Fibroblast of the conjunctiva (primary cell): ENCODE results near the gene OCRL.

ENCODE experiments used
- DNase-seq: peaks from one replicate; pipeline ENCODE4 v3.0.0-alpha.2; 2010; ENCODE audit warnings: low read depth

Gene OCRL

GRCh38 chrX:129540068-129540653, at the start of gene OCRL:
Gene OCRL, plus strand, starts transcription at chrX:129540259. Its CDS starts 181 bp downstream, at chrX:129540440.
- DNase-seq = peak; percentile 27

DNA sequence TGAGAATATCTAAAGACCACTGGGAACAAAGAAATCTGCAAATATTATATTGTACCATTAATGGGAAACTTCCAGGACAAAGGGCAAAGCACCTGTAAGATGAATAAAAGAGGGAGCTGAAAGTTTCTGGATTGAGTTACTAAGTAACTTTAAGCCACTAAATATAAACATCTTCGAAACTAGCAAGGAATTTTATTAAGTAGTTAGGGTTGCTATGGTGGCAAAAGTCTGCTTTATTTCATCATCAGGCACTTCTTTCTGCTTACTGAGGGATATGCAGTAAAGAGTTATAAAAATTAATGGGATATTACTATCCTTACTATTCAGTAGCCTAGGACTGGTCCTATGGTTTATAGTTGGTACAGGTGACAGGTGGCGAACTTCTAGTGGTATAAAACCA, 49.7 kb upstream of the OCRL start:
- no peak for DNase-seq

DNA sequence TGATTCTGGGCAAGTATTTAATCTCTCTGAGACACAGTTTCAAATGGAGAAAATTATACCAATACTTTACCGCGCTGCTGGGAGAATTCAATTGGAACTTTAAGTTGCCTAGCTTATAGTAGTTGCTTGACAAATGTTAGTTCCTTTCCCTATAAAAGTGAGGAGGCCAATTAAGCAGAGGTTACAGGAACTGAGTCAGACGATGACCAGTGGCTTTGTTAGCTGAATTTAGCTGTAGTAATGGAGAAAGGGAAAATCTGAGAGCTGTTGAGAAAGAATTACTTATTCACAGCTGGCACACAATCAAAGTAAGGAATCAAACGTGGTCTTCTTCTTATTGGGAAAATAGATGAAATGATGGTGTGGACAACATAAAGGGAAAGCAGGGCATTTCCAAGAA, 46.4 kb upstream of the OCRL start:
- no peak for DNase-seq

DNA sequence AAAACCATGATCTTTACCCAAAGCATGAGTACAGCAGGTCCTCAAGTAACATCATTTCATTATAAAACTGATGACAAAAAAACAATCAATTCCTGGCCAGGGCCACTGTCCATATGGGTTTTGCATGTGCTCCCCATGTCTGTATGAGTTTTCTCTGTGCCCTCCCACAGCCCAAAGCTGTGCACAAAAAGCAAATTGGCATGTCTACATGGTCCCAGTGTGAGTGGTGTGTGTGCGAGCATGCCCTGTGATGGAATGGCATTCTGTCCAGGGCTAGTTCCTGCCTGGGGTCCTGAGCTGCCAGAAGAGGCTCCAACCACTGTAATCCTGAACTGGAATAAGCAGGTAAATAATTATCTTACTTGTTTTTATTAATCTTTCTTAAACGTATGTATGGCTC, 45.2 kb upstream of the OCRL start:
- no peak for DNase-seq

GRCh38 chrX:129495900-129496299, 44.2 kb upstream of the OCRL start:
- no peak for DNase-seq

GRCh38 chrX:129496625-129497024, 43.4 kb upstream of the OCRL start:
- no peak for DNase-seq

DNA sequence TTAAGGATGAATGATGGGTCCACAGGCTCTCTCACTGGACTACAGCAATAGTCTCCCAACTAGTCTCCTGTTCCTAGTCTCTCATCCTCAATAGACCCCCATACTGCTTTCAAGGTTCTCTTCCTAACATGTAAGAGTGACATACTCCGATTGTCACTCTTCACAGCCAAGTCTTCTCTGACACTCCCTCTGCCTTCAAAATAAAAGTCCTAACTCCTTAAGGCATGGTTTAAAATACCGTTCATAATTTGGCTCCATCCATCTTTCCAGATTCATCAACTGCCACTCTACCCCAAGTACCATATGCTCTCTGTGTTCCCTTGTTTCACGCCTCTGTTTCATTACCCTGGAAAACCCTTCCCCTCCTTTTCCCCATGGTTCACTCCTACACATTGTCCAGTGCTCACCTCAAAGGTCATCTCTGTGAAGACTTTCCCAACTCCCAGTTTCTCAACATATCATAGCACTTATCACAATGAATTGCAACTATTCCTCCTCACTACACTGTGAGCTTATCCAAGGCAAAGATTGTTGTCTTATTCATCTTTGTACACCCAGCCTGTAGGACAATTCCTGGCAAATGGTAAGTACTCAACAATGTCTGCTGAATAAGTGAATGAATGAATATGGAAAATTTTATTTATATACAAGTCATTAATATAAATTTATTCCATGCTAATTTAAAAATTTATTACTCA, 42.8 kb upstream of the OCRL start:
- no peak for DNase-seq

- DNase-seq = no peak
These were observed 29.7 kb upstream of the OCRL start for GRCh38 chrX:129510331-129510730.

DNA sequence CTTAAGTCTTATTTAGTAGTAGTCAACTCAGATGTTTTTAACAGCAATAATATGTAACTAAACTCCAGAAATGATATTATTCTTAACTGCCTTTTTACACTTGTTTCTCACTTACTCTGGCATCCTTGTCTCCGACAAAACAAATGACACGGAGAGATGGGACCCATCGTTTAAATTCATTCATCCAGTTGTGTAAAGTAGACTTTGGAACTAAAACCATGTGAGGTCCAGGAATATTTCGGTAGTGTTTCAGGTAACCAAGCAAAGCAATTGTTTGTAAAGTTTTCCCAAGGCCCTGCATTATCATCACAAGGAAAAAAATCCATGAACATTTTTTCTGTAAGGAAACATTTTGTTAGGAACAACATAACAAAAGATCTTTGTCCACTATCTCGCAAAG, 28.4 kb upstream of the OCRL start:
- DNase-seq = no peak

DNA sequence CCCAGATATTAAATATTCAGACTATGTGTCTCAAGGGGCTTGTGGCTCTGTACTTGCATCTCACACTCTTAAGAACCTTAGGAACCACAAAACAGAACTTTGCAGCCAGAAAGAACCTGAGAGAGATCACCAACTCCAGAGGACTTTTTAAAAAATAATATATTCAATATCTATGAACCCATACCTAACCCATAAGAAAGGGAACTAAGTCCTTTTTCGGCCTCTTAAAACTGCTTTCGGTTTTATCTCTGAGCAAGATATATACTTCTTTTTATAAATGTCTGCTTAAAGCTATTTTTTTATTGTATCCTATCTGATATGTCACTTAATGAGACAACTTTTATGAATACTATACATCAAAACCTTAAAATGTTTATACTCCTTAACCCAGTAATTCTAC, 27.6 kb upstream of the OCRL start:
- DNase-seq = no peak

DNA sequence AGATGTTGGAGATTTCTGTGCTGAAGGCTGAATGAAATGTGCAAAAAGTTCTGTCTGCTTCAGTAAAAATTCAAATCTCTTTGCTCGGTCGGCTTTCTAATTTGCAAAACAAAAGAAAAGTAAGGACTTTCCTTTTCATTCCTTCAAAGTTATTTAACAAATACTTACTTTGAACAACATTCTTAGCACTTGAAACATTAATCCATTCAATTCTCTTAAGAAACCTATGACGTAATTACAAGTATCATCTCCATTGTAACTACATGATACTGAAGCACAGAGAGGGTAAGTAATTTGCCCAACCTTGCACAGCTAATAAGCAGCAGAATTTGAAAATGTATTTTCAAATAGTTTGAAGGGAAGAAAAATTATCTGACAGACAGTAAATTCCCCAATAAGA, 23.7 kb upstream of the OCRL start:
- no peak for DNase-seq

GRCh38 chrX:129520151-129520550, 19.9 kb upstream of the OCRL start:
- no peak for DNase-seq

DNA sequence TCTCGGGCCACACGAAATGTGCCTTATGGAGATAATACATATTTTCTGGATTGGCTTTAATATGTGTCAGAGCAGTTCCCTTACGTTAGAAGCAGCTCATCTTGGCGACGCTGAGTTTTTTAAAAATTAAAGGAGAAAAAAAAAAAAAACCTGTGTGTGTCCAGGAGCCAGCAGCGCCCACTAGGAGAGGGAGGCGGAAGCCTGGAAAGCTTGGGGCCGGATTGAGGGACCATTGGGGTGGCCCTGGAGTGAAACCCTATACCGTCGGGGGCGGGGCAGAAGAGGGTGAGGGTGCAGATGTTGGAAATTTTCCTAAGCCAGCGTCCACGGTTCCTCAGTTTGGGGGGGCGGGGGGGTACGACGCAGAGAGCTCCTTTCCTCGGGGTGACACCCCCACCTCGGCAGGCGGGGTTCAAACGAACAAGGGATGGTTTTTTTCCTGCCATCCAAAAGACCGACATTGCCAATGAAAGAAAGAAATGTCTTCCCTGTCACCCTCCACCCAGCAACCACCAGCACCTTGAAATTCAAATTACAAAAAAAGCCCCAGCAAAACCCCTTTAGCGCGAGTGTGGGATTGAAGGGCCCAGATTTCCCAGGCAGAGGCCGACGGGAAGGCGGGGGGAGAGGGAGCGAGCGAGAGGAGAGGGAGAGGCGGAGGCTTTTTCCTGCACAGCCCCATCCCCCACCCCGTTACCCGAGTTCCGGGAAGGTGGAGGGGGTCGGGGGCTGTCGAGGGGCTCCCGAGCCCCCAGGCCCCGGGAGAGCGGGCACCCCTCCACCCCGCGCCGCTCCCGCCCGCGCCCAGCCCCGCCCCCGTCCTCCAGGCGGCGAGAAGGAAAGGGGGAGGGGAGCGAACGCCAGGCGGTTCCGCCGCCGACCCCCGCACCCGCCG, 17.6 kb upstream of the OCRL start:
- DNase-seq = peak; percentile 36

DNA sequence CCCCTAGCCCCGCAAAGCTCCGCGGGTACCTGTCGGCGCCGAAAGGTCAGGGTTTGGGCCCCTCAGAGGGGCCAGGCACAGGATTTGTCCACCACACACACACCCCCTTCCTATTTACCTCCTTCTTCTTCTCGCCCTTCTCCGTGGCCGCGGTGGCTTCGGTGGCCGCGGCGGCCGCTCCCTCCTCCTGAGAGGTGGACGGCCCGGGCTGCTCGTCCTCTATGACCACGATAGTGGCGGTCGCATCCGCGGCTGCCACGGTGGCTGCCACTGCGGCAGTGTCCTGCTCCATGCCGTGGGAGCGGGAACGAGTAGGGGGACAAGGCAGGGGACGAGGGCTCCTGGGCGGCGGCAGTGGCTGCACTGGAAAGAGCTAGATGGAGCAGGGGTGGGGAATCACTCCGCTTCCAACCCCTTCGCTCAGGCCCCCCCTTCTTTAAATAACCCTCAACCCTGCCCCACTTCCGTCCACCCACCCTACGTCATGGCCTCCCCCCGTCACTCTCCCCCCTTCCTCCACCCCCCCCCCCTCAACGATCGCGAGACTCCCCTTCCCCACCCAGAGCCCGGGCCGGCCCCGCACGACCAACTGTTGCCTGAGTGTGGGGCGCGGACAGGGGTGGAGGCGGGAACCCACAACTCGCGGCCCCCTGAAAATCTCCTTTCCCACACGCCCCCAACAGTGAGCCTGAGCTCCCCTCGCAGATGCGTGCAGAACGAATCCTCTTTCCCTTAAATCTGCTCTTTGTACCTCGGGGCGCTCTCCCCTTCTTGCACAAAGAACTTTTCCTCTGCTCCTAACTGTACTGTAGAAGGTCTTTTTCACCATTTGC, 16.8 kb upstream of the OCRL start, which contains the start of gene SMARCA1:
SMARCA1 (minus strand) TSS at position 412 of the 833 bp plus-strand sequence; CDS start at position 292, 120 bp downstream.
- peak; percentile 37 for DNase-seq

DNA sequence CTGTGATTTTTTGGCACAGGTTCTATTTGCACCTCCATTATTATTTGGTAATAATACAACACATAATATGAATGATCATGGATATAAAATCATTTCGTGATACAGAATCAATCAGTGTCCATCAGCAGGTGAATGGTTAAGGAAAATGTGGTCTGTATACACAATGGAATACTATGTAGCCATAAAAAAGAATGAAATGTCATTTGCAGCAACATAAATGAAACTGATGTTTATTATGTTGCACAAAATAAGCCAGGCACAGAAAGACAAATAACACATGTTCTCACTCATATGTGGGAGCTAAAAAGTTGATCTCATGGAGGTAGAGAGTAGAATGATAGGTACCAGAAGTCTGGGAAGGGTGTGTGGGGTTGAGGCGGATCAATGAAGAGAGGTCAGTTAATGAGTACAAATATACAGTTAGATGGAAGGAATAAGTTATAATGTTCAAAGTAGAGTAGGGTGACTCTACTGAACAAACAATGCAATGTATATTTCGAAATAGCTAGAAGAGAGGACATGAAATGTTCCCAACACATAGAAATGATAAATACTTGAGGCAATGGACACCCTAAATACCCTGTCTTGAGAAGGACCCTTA, 15.7 kb upstream of the OCRL start:
- no peak for DNase-seq

DNA sequence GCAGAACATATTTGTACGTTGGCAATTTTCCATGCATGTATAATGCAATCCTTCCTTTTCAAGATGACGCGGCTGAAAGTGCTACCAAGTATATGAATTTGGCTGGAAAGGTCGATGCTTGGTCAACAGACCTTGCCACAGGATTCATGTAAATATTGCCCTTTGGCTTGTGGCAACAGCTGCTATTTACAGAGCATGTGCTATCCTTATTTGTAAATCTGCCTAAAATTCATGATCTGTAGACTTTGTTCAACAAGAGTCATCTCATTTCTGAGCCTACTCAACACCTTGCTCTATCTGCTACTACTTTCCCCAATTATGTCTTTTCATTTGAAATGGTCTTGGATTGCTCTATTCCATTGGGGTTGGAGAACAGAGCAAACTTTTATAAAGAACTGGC, 14.9 kb upstream of the OCRL start:
- DNase-seq = no peak

GRCh38 chrX:129525896-129526295, 14.2 kb upstream of the OCRL start:
- DNase-seq = no peak

- DNase-seq = peak; percentile 26
These were observed 10.3 kb upstream of the OCRL start for GRCh38 chrX:129529685-129530281.

DNA sequence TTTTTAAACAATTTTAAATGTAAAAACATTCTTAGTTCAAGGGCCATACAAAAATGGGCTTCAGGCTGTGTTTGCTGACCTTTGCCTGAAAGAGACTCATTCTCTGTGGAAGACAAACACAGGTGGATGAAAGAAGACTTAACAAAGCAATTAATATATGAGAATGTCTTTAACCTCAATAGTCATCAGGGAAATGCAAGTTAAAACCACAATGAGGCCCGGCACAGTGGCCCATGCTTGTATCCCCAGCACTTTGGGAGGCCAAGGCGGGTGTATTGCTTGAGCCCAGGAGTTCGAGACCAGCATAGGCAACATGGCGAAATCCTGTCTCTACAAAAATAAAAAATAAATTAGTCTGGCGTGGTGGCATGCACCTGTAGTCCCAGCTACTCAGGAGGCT, 9.6 kb upstream of the OCRL start:
- no peak for DNase-seq

DNA sequence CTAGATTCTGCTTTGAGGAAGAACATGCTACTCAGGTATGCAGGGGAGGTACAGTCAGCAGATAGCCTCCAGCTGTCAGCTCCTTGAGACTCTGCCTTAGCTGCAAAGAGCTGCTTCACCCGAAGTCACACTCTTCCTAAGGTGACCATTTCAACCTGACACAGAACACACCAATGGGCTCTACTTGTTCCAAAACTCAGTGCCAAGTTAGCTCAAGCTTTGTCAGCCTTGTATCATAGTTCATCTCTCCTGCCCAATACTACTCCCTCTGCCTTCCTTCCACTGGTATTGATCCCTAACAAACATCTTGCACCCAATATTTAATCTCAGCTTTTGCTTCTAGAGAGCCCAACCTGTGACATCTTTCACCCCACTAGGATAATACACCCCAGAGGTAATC, 8.9 kb upstream of the OCRL start:
- no peak for DNase-seq
